Panc1 (cell line): ENCODE measurements around the gene CD40LG.

Experiments used
- CTCF ChIP-seq: fragments of 450-650 bp; IDR thresholded peaks from 2 replicates; pipeline ENCODE4 v1.5.1; 2017; ENCODE audit warnings: mild to moderate bottlenecking
- REST ChIP-seq, 2 experiments: IDR thresholded peaks; 2 replicates each; pipeline ENCODE4 v1.6.1; 2011 to 2012; ENCODE audit warnings: low read depth in 2 of 2, control low read depth in 1 of 2, low read length in 1 of 2, mild to moderate bottlenecking in 1 of 2, moderate library complexity in 1 of 2; ENCODE audit not compliant: insufficient read depth in 1 of 2

- TF ChIP-seq CTCF = no peak
- no peak for TF ChIP-seq REST (IDR thresholded peaks at IDR 0.05; ENCODE audit: insufficient read depth in 1 of 2, low read depth in 2 of 2, low read length in 1 of 2)
Measured at GRCh38 chrX:136607236-136607635, 40.7 kb upstream of the CD40LG start.
